GM19372 (cell line): ENCODE data around the gene DNM3.
"Not testable (repeated sequence)": the region's sequence is repeated elsewhere in the genome, so short reads cannot be mapped to it uniquely, and the experiment has no call there.

Experiments used
- ATAC-seq: cut with Tn5 transposase; IDR thresholded peaks from one replicate; pipeline ENCODE4 v1.9.1; 2021; ENCODE audit warnings: mild to moderate bottlenecking, low read depth, moderate library complexity; ENCODE audit not compliant: unreplicated experiment

Gene DNM3

DNA sequence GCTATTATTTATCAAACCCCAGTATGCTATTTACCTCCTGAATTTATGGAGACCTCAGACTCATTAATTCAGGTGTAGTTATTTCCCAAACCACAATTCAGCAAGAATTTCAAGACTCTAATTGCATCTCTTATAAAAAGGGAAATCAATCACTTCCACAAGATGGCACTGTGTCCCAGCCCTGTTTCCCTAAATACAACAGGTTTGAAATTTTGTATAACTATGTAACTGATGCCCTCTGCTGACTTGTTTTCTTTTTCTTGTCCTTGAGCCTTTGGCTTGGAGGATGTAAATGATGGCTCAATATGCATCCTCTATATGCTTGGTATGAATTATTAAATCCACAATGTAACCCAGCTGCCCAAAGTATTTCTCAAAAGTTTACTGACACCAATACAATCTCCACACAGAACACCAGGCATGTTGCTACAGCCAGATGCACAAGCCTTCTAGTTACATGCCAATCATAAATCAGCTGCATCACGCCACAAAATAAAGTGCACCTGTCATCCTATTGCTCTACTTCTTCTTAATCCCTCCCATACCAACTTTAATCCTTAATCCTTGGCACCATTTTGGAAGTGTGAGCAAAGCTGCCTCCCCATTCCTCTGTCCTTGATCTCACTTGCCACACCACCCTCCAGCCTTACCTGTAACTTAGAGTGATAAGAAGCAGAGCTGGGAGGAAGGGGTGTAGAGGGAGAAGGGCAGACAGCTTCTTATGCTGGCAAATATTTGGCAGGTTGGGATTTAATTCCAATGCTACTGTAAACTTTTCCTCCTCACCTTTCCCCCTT lies 588.2 kb downstream of the DNM3 start:
- no peak for ATAC-seq

DNA sequence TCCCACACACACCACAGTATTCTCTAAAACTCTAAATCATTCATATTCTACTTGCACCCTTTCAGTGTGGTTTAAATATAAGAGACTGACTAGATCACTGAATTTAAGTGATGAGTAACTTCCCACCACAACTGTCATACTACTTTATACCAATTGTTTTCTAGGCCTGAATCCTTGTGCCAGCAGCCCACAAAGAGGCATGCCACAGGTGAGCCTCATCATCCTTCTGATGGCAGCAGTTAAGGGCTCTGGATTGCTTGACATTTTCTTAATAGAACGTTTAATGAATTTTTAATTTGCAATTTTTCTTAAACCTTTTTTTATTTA lies 588.8 kb downstream of the DNM3 start:
- ATAC-seq: no peak

DNA sequence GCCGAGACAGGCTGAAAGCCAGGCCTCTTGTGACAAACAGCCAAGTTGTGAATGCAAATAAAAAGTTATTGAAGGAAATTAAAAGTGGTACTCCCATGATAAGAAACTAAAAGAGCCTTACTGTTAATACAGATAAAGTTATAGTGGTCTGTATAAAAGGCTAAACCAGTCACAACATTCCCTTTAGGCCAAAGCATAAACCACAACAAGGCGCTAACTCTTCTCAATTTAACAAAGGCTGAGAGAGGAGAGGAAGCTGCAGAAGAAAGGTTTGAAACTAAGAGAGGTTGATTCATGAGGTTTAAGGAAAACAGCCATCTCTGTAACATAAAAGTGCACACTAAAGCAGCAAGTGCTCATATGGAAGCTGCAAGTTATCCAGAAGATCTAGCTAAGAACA lies 589.9 kb downstream of the DNM3 start:
- no peak for ATAC-seq

DNA sequence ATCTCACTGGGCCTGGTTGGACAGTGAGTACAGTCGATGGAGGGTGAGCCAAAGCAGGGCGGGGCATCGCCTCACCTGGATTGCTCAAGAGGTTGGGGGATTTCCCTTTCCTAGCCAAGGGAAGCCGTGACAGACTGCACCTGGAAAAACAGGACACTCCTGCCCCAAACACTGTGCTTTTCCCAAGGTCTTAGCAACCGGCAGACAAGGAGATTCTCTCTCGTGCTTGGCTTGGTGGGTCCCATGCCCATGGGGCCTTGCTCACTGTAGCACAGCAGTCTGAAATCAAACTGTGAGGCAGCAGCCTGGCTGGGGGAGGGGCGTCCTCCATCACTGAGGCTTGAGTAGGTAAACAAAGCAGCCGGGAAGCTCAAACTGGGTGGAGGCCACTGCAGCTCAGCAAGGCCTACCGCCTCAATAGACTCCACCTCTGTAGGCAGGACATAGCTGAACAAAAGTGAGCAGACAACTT lies 590.5 kb downstream of the DNM3 start:
- no peak for ATAC-seq

DNA sequence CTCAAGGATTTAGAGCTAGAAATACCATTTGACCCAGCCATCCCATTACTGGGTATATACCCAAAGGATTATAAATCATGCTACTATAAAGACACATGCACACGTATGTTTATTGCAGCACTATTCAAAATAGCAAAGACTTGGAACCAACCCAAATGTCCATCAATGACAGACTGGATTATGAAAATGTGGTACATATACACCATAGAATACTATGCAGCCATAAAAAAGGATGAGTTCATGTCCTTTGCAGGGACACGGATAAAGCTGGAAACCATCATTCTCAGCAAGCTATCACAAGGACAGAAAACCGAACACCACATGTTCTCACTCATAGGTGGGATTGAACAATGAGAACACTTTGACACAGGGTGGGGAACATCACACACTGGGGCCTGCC lies 595.9 kb downstream of the DNM3 start:
- ATAC-seq: not testable (repeated sequence)

DNA sequence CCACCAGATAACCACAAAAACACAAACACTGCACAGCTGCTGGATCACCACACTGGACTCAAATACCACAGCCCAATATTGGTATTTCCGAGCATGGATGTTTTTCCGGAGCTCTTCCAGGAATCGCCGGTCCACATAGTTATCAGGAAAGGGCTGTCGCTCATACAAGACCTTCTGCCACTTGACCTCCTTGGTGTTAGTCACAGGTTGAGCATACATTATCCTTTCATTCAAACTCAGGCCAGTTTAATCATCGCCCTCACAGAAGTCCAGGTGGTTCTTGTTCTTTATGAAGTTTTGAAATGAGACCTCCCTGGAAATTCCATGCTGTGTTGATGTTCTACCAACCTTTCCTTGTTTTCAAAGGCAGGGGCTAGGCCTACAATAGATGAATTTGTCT lies 601.1 kb downstream of the DNM3 start:
- no peak for ATAC-seq

DNA sequence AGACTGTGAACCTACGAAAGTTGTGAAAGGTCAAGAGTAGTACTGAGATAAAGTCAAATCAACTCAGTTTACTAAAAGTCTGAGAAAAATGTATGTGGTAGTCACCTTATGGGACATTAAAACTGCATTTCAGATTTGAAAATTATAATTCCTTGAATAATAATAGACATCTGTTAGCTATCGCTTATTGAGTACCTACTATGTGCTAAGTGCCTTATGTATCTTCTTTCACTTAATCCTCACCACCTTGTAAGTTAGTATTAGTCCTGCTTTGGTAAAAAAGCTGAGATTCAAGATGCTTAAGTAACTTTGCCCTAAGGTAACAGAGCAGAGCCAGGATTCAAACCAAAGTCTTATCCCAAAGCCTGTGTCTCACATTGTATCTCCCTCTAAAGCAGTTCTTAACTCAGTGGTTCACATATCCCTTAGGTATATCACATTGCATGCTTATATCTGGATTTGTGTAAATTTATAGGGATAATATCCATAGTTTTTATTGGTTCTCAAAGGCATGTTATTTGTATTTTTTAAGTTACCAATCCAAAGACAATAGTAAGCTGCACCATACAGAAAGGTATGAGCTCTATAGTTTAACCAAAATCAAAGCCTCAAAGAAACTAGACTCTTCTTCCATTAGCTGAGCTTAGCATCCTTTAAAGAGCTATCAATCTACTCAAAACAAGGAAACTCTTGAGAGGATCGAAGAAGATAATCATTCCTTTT lies 601.7 kb downstream of the DNM3 start:
- no peak for ATAC-seq

DNA sequence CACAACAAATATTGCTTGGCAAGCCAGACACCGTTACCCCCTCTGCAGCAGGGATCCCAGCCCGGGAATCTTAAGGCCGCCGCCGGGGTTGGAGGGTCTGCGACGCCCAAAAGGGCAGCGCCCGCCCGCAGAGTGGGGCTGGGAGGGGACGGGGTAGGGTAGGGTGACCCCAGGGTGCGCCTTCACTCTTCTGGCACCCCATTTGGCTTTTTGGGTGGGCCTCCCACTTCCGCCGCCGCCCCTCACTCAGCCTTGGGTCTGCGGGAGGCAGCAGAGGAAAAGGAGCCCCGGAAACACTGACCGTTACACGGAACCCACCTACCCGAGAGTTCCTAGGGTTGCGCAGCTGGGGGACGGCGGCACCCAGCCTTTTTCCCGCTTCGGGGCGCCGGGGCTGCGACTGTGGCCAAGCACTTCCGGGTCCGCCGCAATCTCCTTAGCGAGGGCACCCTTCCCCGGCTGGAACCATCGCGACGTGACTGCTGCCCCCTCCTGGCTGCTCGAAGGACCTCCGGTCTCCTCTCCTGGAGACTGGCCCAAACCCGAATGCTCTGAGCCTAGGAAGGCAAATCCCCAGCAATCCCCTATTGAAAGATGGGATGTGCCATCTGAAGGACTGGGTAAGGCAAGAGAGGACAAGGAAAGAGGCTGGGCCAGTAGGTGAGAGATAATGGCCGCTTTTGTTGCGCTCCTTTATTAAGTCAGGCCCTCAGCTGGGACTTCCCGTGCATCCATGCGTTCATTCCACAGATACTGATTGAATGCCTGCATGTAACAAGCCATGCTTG lies 602.6 kb downstream of the DNM3 start, which contains the start of gene PIGC:
Gene PIGC, minus strand, starts transcription at position 404 of the 788 bp plus-strand sequence. CDS start 1,447 bp downstream, outside the sequence.
- ATAC-seq: peak; percentile 100

DNA sequence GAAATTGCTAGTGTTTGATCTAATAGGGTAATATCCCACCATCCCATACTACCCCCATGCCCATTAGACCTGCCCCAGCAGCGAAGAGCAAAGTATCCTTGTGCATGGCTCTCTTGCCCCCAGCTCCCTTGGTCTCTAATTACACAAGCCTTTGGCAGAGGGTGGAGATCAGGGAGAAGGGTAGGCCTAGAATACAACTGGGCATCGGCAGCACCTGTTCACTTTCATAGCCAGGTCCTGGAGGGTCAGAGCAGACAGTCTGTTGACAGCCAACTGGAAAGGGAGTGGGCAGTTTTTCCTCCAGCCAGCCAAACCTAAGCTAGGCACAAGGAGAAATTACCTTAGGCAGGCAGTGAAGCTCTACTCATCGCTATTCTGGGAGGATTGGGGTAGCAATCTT lies 605.2 kb downstream of the DNM3 start:
- ATAC-seq: no peak

DNA sequence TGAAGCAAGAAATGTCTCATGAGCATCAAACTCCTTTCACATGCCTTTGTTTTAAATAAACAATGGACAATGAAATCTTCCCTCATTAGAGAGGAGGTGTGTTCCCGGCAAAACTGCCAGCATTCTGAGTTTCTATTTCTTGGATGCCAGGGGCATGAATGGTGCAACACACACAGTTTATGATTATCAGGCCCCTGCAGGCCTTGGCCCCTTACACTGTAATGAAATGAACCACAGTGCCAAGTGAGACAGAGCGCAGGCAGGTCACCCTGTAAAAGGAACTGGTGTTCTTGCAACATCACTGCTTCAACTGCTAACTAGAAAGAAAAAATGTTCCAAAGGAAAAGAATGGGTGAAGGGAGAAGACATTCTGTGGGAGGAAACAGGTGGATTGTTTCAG lies 606.3 kb downstream of the DNM3 start:
- no peak for ATAC-seq

DNA sequence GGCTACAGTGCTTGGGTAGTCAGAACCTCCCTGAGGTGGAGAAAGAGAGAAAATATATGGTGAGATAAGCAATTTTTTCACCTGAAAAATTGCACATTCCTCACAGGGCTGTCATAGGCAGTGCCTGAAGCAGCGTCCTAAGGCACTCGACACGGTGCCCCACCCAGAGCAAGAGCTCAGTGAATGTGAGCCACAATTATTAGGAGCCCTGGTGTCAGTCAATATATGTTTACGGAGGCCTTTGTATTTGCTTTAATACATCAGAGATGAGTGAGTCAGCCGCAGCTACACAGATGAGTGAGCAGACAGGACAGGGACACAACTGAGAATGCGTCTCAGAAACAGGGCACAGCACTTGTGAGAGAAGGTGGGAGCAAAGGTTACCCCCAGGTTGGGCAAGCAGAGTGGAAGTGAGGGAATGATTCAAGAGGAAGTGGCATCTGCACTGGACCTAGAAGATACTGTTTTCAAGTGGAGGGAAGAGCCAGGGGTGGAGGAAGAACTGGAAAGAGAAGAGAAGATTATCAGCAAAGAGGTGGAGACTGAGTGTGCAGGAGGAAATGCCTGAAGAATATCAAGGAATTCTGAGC lies 607.8 kb downstream of the DNM3 start:
- no peak for ATAC-seq

DNA sequence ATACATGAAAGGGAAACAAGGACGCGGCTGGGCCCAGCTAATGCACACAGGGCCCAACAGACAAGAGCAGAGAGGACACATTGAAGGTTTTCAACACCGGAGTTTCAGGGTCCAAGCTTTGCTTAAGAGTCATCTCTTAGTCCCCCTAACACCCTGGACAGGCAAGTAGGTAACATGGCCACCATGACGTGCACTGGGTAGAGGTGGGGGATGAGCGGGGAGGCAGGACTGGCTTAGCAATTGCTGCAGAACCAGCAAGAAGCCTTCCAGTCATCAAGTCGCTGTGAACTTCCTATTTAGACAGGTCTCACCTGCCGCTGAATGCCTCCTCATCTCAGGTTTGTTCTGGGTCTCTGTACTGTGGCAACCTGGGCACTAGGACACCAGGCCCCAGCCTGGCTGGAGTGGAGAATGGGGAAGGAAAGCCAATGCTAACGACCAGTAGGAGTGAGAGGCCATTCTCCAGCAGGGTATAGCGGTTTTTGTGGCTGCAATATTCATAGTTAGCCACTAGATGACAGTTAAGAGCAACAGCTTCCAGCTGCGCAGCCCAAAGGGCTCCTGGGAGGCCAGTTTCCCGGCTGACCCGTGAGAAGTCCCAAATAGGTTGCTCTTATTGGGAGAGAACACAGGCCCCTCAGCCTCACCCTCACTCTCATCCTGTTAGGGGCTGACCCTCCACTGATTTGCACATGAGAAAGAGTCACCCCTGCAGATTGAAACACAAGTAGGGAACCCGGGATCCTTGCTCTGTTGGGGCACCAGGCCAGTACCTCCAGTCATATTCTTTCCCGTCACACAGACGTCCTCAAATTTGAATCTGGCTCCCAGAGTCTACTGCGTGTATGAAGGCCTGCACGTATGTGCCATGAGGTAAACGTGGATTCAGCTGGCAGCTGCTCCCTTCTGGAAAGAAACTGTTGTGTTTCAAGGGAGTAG lies 608.6 kb downstream of the DNM3 start:
- peak; percentile 96 for ATAC-seq

DNA sequence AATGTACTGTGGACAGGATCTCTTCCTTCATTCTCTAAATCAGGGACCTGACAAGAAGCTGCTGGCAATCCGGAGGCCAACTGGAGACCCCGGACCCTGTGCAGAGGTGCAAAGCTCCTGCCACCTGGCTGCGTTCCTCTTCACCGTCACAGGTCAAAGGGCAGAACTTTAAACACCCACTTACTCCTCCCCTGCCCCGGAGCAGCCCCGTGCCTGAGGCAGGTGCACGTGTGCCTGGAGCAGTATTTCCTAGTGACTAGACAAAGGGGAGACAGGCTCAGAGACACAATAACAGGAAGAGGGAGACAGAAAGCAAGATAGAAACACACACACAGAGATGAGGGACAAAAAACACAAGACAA lies 609.2 kb downstream of the DNM3 start:
- ATAC-seq: no peak

DNA sequence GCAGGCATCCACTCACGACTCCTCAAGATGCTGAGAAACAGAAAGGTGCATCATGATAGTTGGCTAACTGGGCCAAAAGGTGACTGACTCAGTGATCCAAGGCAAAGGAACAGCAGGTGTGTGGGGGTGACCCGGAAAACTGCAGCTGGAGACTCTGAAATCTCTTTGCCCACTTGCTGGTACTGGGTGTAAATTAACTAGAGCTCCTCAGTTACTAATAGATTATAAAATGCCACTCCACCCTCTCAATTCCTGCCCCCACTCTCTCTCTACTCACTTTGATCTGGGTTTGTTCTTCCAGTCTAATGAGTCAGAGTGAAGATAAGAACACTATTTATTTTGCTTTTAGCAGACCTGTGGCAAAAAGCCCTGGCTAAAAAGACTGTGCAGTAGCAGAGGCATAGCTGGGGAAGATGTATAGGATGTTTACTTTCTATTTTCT lies 609.7 kb downstream of the DNM3 start:
- no peak for ATAC-seq

DNA sequence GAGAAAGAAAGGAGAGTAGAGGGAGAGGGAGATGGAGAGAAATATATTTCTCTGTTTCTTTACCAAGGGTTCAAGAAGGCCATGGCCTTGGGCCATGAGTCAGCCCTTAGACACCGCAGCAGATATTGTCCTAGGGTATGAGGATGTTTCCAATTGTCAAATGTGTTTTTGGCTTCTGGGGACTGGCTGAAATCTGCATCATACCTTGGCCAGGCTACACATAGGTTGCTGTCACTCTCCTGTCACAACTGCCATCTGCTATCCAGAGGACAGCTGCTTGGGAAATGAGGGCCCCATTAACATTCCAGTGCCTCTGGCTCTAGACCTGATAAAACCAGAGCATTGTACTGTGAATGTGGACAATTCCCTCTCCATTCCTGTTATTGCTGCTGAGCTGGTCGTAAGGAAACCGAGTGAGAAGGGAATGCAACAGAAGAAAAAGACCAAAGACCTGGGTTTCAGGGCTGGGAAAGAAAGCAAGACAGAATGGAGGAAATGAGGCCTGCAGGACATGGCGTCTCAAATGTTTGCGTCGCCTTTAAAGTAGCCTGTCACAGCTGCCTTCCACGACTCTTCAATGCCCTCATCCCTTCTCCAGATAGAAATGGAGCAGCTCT lies 611.3 kb downstream of the DNM3 start:
- ATAC-seq: no peak

DNA sequence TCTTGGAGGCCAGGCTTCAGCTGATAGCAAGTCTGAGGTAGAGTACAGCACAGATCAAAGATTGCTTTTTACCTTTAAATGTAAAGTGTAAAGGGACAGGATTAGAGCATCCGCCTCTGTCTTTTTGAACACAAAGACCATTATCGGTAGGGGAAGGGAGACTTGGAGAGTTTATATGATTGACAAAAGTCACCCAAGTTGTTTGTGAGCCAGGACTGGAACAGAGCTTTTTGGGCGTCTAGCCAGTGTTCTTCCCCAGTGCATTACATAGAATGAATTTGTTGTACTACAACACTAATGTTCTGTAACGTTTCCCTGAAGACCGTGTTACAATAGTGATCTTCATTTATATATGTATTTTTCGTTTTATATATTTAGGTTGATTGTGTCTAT lies 611.9 kb downstream of the DNM3 start:
- ATAC-seq: no peak

DNA sequence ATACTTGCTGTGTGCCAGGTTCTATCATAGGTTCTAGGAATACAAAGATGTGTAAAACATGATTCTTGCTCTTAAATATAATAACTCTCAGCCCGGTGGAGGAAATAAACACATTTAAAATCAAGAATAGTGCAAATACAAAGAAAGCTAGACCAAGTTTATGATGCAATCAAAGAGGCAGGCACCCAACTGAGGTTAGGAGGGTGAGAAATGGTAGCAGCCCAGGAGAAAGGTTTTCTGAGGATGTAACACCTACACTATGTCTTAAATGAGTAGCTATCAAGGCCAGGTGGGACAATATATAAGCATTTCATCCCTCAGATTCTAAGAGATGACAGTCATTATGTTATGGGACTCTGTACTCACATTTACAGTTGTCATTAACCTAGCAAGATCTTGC lies 612.3 kb downstream of the DNM3 start:
- ATAC-seq: no peak

DNA sequence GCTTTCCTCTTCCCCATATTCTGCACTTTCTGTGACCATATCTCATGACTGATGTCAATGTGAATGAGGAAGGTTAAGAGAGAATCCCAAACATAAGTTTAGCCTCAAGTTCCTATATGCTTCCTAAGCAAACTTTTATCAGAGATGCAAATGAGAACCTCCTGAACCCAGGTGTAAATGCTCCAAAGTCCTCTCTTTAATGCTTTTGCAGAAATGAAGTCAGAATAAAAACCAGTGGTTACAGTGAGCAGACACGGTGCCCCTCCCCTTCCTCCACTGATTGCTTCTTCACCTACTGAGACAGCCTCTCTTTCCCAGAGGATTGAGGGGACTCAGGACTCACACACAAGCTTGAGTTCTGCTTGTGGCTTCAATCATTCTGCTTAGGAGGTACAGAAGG lies 614.2 kb downstream of the DNM3 start:
- no peak for ATAC-seq

DNA sequence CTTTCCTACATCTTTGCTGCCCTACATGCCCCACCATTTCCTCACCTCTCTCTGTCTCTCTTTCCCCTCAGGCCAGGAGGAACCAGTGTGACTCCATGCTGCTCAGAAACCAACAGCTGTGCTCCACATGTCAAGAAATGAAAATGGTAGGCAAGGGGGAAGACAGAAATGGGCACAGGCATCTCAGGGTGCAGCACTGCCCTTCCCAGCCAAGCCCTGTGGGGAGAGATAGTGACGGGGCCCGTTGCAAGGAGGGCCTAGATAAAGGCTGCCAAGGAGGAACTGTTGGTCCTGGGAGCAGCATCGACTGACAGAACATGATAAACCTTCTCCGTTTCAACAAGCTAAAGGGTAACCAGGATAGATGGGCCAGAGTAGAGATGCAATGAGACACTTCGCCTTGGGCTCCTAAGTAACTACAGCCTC lies 615.1 kb downstream of the DNM3 start:
- no peak for ATAC-seq
